Spinal cord (tissue), 10 donors: ENCODE results near the gene PAQR5. TPM values are rescaled to one million over a fixed set of nuclear protein-coding genes. Genes with fewer than 3 reads are reported as not detected.

ENCODE experiments used
- DNase-seq, 6 donors: peaks; one replicate each; pipeline versions ENCODE4 v3.0.0 to v3.0.0-alpha.2; 2013 to 2015; ENCODE audit warnings: low spot score in 6 of 6, low read depth in 4 of 6
- H3K27ac ChIP-seq: one replicate; pipeline ENCODE4 v1.5.1; 2013; ENCODE audit warnings: low read depth, low read length, control low read depth
- H3K27me3 ChIP-seq: one replicate; pipeline ENCODE4 v1.6.1; 2013; ENCODE audit warnings: low read length; ENCODE audit not compliant: control insufficient read depth, insufficient read depth
- H3K36me3 ChIP-seq: one replicate; pipeline ENCODE4 v1.6.1; 2013; ENCODE audit warnings: low read length; ENCODE audit not compliant: control insufficient read depth, insufficient read depth
- H3K4me1 ChIP-seq: one replicate; pipeline ENCODE4 v1.6.1; 2013; ENCODE audit warnings: low read length; ENCODE audit not compliant: control insufficient read depth, insufficient read depth
- H3K4me3 ChIP-seq: one replicate; pipeline ENCODE4 v1.5.1; 2013; ENCODE audit warnings: low read depth, low read length, control low read depth
- H3K9me3 ChIP-seq: one replicate; pipeline ENCODE4 v1.6.1; 2013; ENCODE audit warnings: low read length; ENCODE audit not compliant: control insufficient read depth, insufficient read depth
- WGBS: methylation state at CpG from one replicate; pipeline ENCODE4 v1.1.5; 2013; ENCODE audit warnings: missing lambda C conversion rate; ENCODE audit not compliant: insufficient coverage; 5-methylcytosine and 5-hydroxymethylcytosine counted together
- polyA plus RNA-seq, 2 donors: library from polyadenylated mRNA; unstranded; fragments of 120-200 nt; gene quantifications; one replicate each; pipeline ENCODE4 v1.2.1, GENCODE V29; 2013; ENCODE audit not compliant: insufficient read length in 2 of 2
- total RNA-seq, 2 donors: library from RNA; depleted of rRNA in 1 of 2; stranded (reverse); fragments of 120-200 nt in 1 of 2; fragments of >200 nt in 1 of 2; gene quantifications; one replicate each; pipeline versions ENCODE4 v1.2.3 to v1.2.4, GENCODE V29; 2013 to 2014
- donor health status: healthy.

Gene PAQR5
- total and polyA plus RNA-seq, 4 donors = 2.9 to 9.3 (median 4.8) TPM

- Histone ChIP-seq H3K4me1 (no peaks in the 10 kb centered on the region), H3K36me3 (no peaks in the 10 kb centered on the region), H3K4me3 (no peak overlapping the region), H3K27me3 (no peaks in the 10 kb centered on the region), H3K9me3 (no peaks in the 10 kb centered on the region), H3K27ac (no peak overlapping the region)
- DNase-seq = no peak
- 88% methylated on average over 1 of the region's 3 CpGs for WGBS
Observed at GRCh38 chr15:69342460-69343076, 43.9 kb downstream of the PAQR5 start.

- H3K27me3 ChIP-seq = no peaks in the 10 kb centered on the region
- H3K4me3 ChIP-seq = no peak overlapping the region
- no peak for DNase-seq
- no peaks in the 10 kb centered on the region for H3K9me3 ChIP-seq
- no CpG with 5 or more reads among the region's 2 CpGs for WGBS
- H3K4me1 ChIP-seq = no peaks in the 10 kb centered on the region
- H3K36me3 ChIP-seq = no peaks in the 10 kb centered on the region
- no peak overlapping the region for H3K27ac ChIP-seq
Observed at GRCh38 chr15:69343133-69343532, 44.4 kb downstream of the PAQR5 start.

GRCh38 chr15:69344238-69344637 lies 45.5 kb downstream of the PAQR5 start:
- H3K9me3 ChIP-seq = no peaks in the 10 kb centered on the region
- H3K4me3 ChIP-seq = no peak overlapping the region
- peak in 1 of 6 donors; percentile 50 for DNase-seq
- no peaks in the 10 kb centered on the region for H3K27me3 ChIP-seq
- H3K36me3 ChIP-seq = no peaks in the 10 kb centered on the region
- H3K4me1 ChIP-seq = no peaks in the 10 kb centered on the region
- no CpG with 5 or more reads among the region's 2 CpGs for WGBS
- H3K27ac ChIP-seq = no peak overlapping the region

- Histone ChIP-seq H3K27ac (no peak overlapping the region), H3K9me3 (no peaks in the 10 kb centered on the region), H3K27me3 (no peaks in the 10 kb centered on the region), H3K36me3 (no peaks in the 10 kb centered on the region), H3K4me3 (no peak overlapping the region), H3K4me1 (no peaks in the 10 kb centered on the region)
- WGBS = no CpG with 5 or more reads among the region's 5 CpGs
- no peak for DNase-seq
Observed at GRCh38 chr15:69346112-69346511, 47.4 kb downstream of the PAQR5 start.

GRCh38 chr15:69351333-69351732 lies 52.6 kb downstream of the PAQR5 start:
- H3K36me3 ChIP-seq = no peaks in the 10 kb centered on the region
- no peaks in the 10 kb centered on the region for H3K9me3 ChIP-seq
- WGBS = 100% methylated on average over 1 of the region's 4 CpGs
- no peaks in the 10 kb centered on the region for H3K27me3 ChIP-seq
- DNase-seq = no peak
- no peak overlapping the region for H3K27ac ChIP-seq
- H3K4me3 ChIP-seq = no peak overlapping the region
- H3K4me1 ChIP-seq = no peaks in the 10 kb centered on the region

- Histone ChIP-seq H3K4me3 (no peak overlapping the region), H3K9me3 (no peaks in the 10 kb centered on the region), H3K36me3 (no peaks in the 10 kb centered on the region), H3K4me1 (no peaks in the 10 kb centered on the region), H3K27ac (no peak overlapping the region), H3K27me3 (no peaks in the 10 kb centered on the region)
- no peak for DNase-seq
- no CpG with 5 or more reads among the region's 2 CpGs for WGBS
Observed at GRCh38 chr15:69351884-69352283, 53.2 kb downstream of the PAQR5 start.

GRCh38 chr15:69357773-69358771 lies 59.4 kb downstream of the PAQR5 start:
- Histone ChIP-seq H3K27me3 (no peaks in the 10 kb centered on the region), H3K4me3 (no peak overlapping the region), H3K27ac (no peak overlapping the region), H3K36me3 (no peaks in the 10 kb centered on the region), H3K9me3 (no peaks in the 10 kb centered on the region), H3K4me1 (peaks cover 6% of the 10 kb centered on the region)
- DNase-seq = peak in 1 of 6 donors; percentile 13
- WGBS = 96% methylated on average over 3 of the region's 9 CpGs

GRCh38 chr15:69358850-69359249 lies 60.1 kb downstream of the PAQR5 start:
- no peak overlapping the region for H3K27ac ChIP-seq
- H3K9me3 ChIP-seq = no peaks in the 10 kb centered on the region
- peaks cover 6% of the 10 kb centered on the region for H3K4me1 ChIP-seq
- no peaks in the 10 kb centered on the region for H3K36me3 ChIP-seq
- H3K27me3 ChIP-seq = no peaks in the 10 kb centered on the region
- 93% methylated on average over 2 of the region's 4 CpGs for WGBS
- no peak for DNase-seq
- H3K4me3 ChIP-seq = no peak overlapping the region

- Histone ChIP-seq H3K27me3 (no peaks in the 10 kb centered on the region), H3K27ac (no peak overlapping the region), H3K4me3 (no peak overlapping the region), H3K9me3 (no peaks in the 10 kb centered on the region), H3K4me1 (peaks cover 6% of the 10 kb centered on the region), H3K36me3 (no peaks in the 10 kb centered on the region)
- 93% methylated on average over 3 of the region's 3 CpGs for WGBS
- DNase-seq = no peak
Observed at GRCh38 chr15:69359722-69360121, 61.0 kb downstream of the PAQR5 start.
